WI38 (cell line): Measurements from ENCODE around the gene HNRNPC.
"Not testable (repeated sequence)": the region's sequence is repeated elsewhere in the genome, so short reads cannot be mapped to it uniquely, and the experiment has no call there.

Source experiments
- H3K4me3 ChIP-seq: 2 replicates; pipeline ENCODE4 v1.5.1; 2011; ENCODE audit warnings: low read depth, mild to moderate bottlenecking, control low read depth, low read length
- TF ChIP-seq, protein P1 (sequence below): IDR thresholded peaks from 2 replicates; pipeline ENCODE4 v1.5.1; 2012; ENCODE audit warnings: low read depth, mild to moderate bottlenecking, control low read depth, low read length

HNRNPC gene

GRCh38 chr14:21227981-21228380 lies 41.3 kb downstream of the HNRNPC start:
- TF ChIP-seq, protein P1, sequence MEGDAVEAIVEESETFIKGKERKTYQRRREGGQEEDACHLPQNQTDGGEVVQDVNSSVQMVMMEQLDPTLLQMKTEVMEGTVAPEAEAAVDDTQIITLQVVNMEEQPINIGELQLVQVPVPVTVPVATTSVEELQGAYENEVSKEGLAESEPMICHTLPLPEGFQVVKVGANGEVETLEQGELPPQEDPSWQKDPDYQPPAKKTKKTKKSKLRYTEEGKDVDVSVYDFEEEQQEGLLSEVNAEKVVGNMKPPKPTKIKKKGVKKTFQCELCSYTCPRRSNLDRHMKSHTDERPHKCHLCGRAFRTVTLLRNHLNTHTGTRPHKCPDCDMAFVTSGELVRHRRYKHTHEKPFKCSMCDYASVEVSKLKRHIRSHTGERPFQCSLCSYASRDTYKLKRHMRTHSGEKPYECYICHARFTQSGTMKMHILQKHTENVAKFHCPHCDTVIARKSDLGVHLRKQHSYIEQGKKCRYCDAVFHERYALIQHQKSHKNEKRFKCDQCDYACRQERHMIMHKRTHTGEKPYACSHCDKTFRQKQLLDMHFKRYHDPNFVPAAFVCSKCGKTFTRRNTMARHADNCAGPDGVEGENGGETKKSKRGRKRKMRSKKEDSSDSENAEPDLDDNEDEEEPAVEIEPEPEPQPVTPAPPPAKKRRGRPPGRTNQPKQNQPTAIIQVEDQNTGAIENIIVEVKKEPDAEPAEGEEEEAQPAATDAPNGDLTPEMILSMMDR = no peak
- no peak overlapping the region for H3K4me3 ChIP-seq

DNA sequence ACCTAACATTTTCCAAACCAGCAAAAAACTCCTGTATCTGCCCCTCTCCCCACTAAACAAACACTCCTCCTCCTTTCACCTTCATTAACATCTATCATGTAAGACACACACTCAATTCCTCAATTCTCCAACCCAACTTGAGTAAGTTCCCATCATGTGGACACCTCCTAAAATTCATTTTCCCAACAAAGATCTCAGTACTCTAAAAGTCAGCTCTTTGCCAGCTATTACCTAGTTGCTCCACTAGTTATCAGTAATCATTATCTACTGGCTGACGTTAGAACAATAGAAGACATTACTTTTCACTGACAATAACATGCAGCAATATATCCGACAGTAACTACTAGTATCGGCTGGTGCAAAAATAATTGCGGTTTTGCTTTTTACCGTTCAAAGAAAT lies 42.1 kb downstream of the HNRNPC start:
- TF ChIP-seq, protein P1 = no peak
- H3K4me3 ChIP-seq = no peak overlapping the region

DNA sequence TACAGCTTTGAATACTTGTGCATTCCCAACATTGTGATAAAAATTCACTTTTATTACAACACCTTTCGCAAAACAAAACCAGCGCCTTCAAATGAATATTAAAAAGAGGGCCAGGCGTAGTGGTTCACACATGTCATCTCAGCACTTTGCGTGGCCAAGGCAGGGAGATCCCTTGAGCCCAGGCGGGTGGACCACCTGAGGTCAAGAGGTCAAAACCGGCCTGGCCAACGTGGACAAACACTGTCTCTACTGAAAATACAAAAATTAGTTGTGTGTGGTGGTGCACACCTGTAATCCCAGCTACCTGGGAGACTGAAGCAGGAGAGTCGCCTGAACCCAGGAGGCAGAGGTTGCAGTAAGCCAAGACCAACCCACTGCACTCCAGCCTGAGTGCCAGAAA lies 42.8 kb downstream of the HNRNPC start:
- TF ChIP-seq, protein P1 = no peak
- H3K4me3 ChIP-seq = no peak overlapping the region

- H3K4me3 ChIP-seq = not testable (repeated sequence)
Observed at GRCh38 chr14:21225164-21225563, 44.1 kb downstream of the HNRNPC start.

- H3K4me3 ChIP-seq = no peak overlapping the region
- TF ChIP-seq, protein P1 = no peak
Observed at GRCh38 chr14:21220874-21221477, 48.3 kb downstream of the HNRNPC start.

DNA sequence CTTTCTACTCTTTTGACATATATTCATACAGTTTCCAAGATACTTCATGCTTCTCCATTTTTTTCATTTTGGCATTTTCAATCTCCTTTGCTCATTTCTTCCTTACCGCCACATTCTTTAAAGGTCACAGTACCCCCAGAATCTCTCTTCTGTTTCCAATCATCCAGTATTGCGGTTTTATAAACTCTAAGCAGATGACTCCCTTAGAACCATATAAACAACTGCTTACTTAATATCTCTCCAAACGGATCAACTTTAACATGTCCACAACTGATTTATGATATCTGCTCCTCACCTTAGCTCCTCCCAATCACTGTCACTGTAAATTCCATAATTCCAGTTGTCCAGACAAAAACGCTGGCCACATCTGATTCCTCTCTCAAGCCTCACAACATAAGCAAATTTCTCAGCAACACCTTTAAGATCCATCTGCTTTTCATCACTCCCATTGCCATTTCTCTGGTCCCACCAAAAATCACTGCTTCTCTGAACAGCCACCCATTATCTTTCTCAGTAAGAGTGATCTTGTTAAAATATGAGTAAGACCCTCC lies 49.6 kb downstream of the HNRNPC start:
- TF ChIP-seq, protein P1 = no peak
- no peak overlapping the region for H3K4me3 ChIP-seq

DNA sequence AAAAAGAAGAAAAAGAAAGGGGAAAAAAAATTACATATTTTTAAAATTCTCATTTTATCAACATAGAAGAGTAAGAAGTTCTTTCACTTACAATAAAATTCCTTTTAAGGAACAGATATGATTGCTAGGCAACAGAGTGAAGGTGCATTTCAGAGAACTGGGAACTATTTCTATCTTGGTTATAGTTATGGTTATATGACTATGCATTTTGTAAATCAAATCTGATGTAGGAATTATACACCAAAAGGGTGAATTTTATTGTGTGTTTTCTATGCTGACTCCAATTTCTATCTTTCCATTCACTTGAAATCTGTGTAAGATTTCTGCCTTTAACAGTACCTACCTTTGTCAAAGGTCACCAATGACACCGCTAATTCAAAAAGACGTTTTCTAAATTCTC lies 50.1 kb downstream of the HNRNPC start:
- TF ChIP-seq, protein P1 = no peak
- no peak overlapping the region for H3K4me3 ChIP-seq

GRCh38 chr14:21215879-21216251 lies 53.4 kb downstream of the HNRNPC start:
- H3K4me3 ChIP-seq = no peak overlapping the region
- TF ChIP-seq, protein P1 = no peak
